ENCODE measurements around the gene PNPLA1.

Gene PNPLA1

DNA sequence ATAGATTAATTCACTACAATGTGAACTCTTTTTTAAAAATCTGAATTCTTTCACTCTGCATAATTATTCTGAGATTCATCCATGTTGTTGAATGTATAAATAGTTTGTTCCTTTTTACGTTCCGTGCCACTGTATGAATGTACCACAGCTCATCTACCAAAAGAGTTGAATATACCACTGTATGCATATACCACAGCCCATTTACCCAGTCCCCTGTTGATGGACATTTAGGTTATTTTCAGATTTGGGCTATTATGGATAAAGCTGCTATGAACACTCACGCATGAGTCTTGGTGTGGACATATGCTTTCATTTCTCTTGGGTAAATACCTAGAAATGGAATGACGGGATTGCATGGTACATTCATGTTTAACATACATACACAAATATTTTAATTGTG is 28.2 kb downstream of the PNPLA1 start:
- H3K27ac ChIP-seq (ENCODE audit: low read depth, low read length), result no peak overlapping the region
- WGBS (ENCODE audit: extremely low coverage, insufficient coverage, low lambda C conversion rate), result no CpG with 5 or more reads among the region's 4 CpGs

GRCh38 chr6:36301085-36301658 is 31.3 kb downstream of the PNPLA1 start:
- H3K27me3 ChIP-seq (ENCODE audit: insufficient read depth, low read length, poor library complexity), result no peaks in the 10 kb centered on the region
- no peak overlapping the region for H3K27ac ChIP-seq (ENCODE audit: low read depth, low read length)
- no peak overlapping the region for H3K4me2 ChIP-seq (ENCODE audit: low read length)
- no peaks in the 10 kb centered on the region for H3K36me3 ChIP-seq (ENCODE audit: control insufficient read depth, insufficient read depth, low read length)
- H3K4ac ChIP-seq (ENCODE audit: low read depth, low read length), result no peak overlapping the region
- no peak overlapping the region for H2BK15ac ChIP-seq (replicated peaks; ENCODE audit: low read depth)
- WGBS (ENCODE audit: extremely low coverage, insufficient coverage, low lambda C conversion rate), result no CpG with 5 or more reads among the region's 10 CpGs
- no peaks in the 10 kb centered on the region for H3K4me1 ChIP-seq (ENCODE audit: control insufficient read depth, low read depth, low read length)
- no peaks in the 10 kb centered on the region for H3K79me1 ChIP-seq (ENCODE audit: low read length)
- no peak overlapping the region for H2BK120ac ChIP-seq (ENCODE audit: low read depth, low read length)
- no peak overlapping the region for H4K5ac ChIP-seq (ENCODE audit: low read length)
- no peak overlapping the region for H3K18ac ChIP-seq (ENCODE audit: low read length)
- H4K8ac ChIP-seq (ENCODE audit: low read depth, low read length), result no peak overlapping the region
- H3K79me2 ChIP-seq (ENCODE audit: control insufficient read depth, insufficient read depth, low read length), result no peaks in the 10 kb centered on the region
- H3K56ac ChIP-seq (ENCODE audit: low read length), result peak overlapping the region; percentile 64
- H2AK5ac ChIP-seq (ENCODE audit: low read length), result no peak overlapping the region
- no peak overlapping the region for H3K23ac ChIP-seq (ENCODE audit: low read length)
- no peak overlapping the region for H3K4me3 ChIP-seq (ENCODE audit: low read length)
- no peak overlapping the region for H3K9ac ChIP-seq (ENCODE audit: low read length)
- H2BK5ac ChIP-seq (ENCODE audit: low read length), result no peak overlapping the region
- no peak for DNase-seq

More for the DNA sequence above, 28.2 kb downstream of the PNPLA1 start:
- Histone ChIP-seq H2BK15ac (replicated peaks; ENCODE audit: low read depth) (no peak overlapping the region), H4K8ac (ENCODE audit: low read depth, low read length) (no peak overlapping the region), H3K79me1 (ENCODE audit: low read length) (no peaks in the 10 kb centered on the region), H3K23ac (ENCODE audit: low read length) (no peak overlapping the region), H3K4me3 (ENCODE audit: low read length) (no peak overlapping the region), H2BK120ac (ENCODE audit: low read depth, low read length) (no peak overlapping the region), H3K79me2 (ENCODE audit: control insufficient read depth, insufficient read depth, low read length) (no peaks in the 10 kb centered on the region), H3K4ac (ENCODE audit: low read depth, low read length) (no peak overlapping the region), H3K4me1 (ENCODE audit: control insufficient read depth, low read depth, low read length) (no peaks in the 10 kb centered on the region), H2AK5ac (ENCODE audit: low read length) (no peak overlapping the region), H3K27me3 (ENCODE audit: insufficient read depth, low read length, poor library complexity) (no peaks in the 10 kb centered on the region), H2BK5ac (ENCODE audit: low read length) (no peak overlapping the region), H3K56ac (ENCODE audit: low read length) (no peak overlapping the region), H3K9ac (ENCODE audit: low read length) (no peak overlapping the region), H4K5ac (ENCODE audit: low read length) (no peak overlapping the region), H3K18ac (ENCODE audit: low read length) (no peak overlapping the region), H3K4me2 (ENCODE audit: low read length) (no peak overlapping the region), H3K36me3 (ENCODE audit: control insufficient read depth, insufficient read depth, low read length) (no peaks in the 10 kb centered on the region)
- DNase-seq, result no peak

DNA sequence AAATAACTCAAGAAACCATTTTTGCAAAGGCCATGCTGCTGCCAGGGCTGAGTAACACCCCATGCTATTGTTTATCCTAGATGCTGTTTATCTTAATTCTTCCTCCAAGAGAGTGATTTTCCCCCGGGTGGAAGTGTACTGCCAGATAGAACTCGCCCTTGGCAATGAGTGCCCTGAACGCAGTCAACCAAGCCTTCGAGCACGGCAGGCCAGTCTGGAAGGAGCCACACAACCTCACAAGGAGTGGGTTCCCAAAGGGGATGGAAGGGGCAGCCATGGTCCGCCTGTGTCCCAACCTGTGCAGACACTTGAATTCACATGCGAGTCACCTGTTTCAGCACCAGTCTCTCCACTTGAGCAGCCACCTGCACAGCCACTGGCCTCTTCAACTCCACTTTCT is 31.9 kb downstream of the PNPLA1 start:
- H2BK5ac ChIP-seq (ENCODE audit: low read length), result no peak overlapping the region
- no peak overlapping the region for H3K4me3 ChIP-seq (ENCODE audit: low read length)
- no peak overlapping the region for H3K18ac ChIP-seq (ENCODE audit: low read length)
- H3K4ac ChIP-seq (ENCODE audit: low read depth, low read length), result no peak overlapping the region
- H4K8ac ChIP-seq (ENCODE audit: low read depth, low read length), result no peak overlapping the region
- H3K27me3 ChIP-seq (ENCODE audit: insufficient read depth, low read length, poor library complexity), result no peaks in the 10 kb centered on the region
- no peaks in the 10 kb centered on the region for H3K79me2 ChIP-seq (ENCODE audit: control insufficient read depth, insufficient read depth, low read length)
- no peaks in the 10 kb centered on the region for H3K36me3 ChIP-seq (ENCODE audit: control insufficient read depth, insufficient read depth, low read length)
- H4K5ac ChIP-seq (ENCODE audit: low read length), result no peak overlapping the region
- DNase-seq, result no peak
- H3K9ac ChIP-seq (ENCODE audit: low read length), result no peak overlapping the region
- H3K4me2 ChIP-seq (ENCODE audit: low read length), result no peak overlapping the region
- no CpG with 5 or more reads among the region's 7 CpGs for WGBS (ENCODE audit: extremely low coverage, insufficient coverage, low lambda C conversion rate)
- H3K23ac ChIP-seq (ENCODE audit: low read length), result no peak overlapping the region
- no peak overlapping the region for H2BK120ac ChIP-seq (ENCODE audit: low read depth, low read length)
- no peak overlapping the region for H2BK15ac ChIP-seq (replicated peaks; ENCODE audit: low read depth)
- H3K27ac ChIP-seq (ENCODE audit: low read depth, low read length), result no peak overlapping the region
- H3K56ac ChIP-seq (ENCODE audit: low read length), result peak overlapping the region; percentile 64
- no peak overlapping the region for H2AK5ac ChIP-seq (ENCODE audit: low read length)
- H3K79me1 ChIP-seq (ENCODE audit: low read length), result no peaks in the 10 kb centered on the region
- no peaks in the 10 kb centered on the region for H3K4me1 ChIP-seq (ENCODE audit: control insufficient read depth, low read depth, low read length)

DNA sequence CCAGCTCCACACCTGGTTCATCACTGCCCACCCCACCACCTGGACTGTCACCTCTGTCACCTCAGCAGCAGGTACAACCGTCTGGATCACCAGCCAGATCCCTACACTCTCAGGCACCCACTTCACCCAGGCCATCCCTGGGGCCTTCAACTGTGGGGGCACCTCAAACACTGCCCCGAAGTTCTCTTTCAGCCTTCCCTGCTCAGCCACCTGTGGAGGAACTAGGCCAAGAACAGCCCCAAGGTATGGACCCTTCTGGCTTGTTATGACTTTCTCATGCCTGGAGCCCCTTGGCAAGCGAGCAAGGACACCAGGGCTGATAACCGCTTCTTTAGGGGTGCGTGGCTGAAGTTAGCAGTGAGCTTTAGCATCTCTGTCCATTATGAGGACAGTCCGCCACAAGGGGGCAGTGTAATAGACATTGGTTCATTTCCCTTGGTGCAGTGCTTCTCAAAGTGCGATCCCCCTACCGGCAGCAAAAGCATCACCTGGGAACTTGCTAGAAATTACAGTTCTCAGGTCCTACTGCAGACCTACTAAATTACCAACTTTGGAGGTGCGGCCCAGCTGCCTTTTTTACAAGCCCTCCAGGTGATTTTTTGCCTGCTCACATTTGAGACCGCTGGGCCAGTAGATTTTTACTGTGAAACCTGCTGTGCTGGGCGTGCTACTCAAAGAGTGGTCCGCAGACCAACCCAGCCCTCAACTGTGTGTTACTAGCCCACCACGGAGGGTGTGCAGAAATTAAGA is 32.5 kb downstream of the PNPLA1 start:
- H2BK5ac ChIP-seq (ENCODE audit: low read length), result no peak overlapping the region
- H3K23ac ChIP-seq (ENCODE audit: low read length), result no peak overlapping the region
- no peak overlapping the region for H4K5ac ChIP-seq (ENCODE audit: low read length)
- H3K27me3 ChIP-seq (ENCODE audit: insufficient read depth, low read length, poor library complexity), result no peaks in the 10 kb centered on the region
- no CpG with 5 or more reads among the region's 13 CpGs for WGBS (ENCODE audit: extremely low coverage, insufficient coverage, low lambda C conversion rate)
- H3K79me2 ChIP-seq (ENCODE audit: control insufficient read depth, insufficient read depth, low read length), result no peaks in the 10 kb centered on the region
- H3K4ac ChIP-seq (ENCODE audit: low read depth, low read length), result no peak overlapping the region
- DNase-seq, result peak; percentile 96
- peak overlapping the region; percentile 27 for H2AK5ac ChIP-seq (ENCODE audit: low read length)
- H3K4me2 ChIP-seq (ENCODE audit: low read length), result no peak overlapping the region
- no peak overlapping the region for H3K9ac ChIP-seq (ENCODE audit: low read length)
- no peak overlapping the region for H3K4me3 ChIP-seq (ENCODE audit: low read length)
- no peak overlapping the region for H3K56ac ChIP-seq (ENCODE audit: low read length)
- H3K36me3 ChIP-seq (ENCODE audit: control insufficient read depth, insufficient read depth, low read length), result no peaks in the 10 kb centered on the region
- H2BK15ac ChIP-seq (replicated peaks; ENCODE audit: low read depth), result no peak overlapping the region
- H3K27ac ChIP-seq (ENCODE audit: low read depth, low read length), result no peak overlapping the region
- no peak overlapping the region for H3K18ac ChIP-seq (ENCODE audit: low read length)
- H3K4me1 ChIP-seq (ENCODE audit: control insufficient read depth, low read depth, low read length), result no peaks in the 10 kb centered on the region
- no peaks in the 10 kb centered on the region for H3K79me1 ChIP-seq (ENCODE audit: low read length)
- no peak overlapping the region for H2BK120ac ChIP-seq (ENCODE audit: low read depth, low read length)
- H4K8ac ChIP-seq (ENCODE audit: low read depth, low read length), result no peak overlapping the region

DNA sequence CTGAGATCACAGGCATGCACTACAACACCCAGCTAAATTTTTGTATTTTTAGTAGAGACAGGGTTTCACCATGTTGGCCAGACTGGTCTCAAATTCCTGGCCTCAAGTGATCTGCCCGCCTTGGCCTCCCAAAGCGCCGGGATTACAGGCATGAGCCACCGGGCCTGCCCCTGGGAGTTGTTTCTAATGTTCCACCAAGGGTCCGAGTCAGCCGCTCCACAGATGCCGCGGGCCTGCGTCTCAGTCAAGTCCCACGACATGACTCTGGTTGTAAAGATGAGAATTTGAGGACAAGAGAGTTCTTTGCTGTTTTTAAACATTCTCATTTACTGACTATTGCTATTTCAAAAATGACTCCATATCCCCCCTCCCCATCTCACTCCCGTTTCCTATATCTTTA is 36.0 kb downstream of the PNPLA1 start:
- 100% methylated on average over 1 of the region's 11 CpGs for WGBS (ENCODE audit: extremely low coverage, insufficient coverage, low lambda C conversion rate)
- Histone ChIP-seq H2BK15ac (replicated peaks; ENCODE audit: low read depth) (no peak overlapping the region), H2AK5ac (ENCODE audit: low read length) (no peak overlapping the region), H3K4me3 (ENCODE audit: low read length) (no peak overlapping the region), H4K5ac (ENCODE audit: low read length) (no peak overlapping the region), H3K79me2 (ENCODE audit: control insufficient read depth, insufficient read depth, low read length) (no peaks in the 10 kb centered on the region), H3K27ac (ENCODE audit: low read depth, low read length) (no peak overlapping the region), H3K4ac (ENCODE audit: low read depth, low read length) (no peak overlapping the region), H2BK120ac (ENCODE audit: low read depth, low read length) (no peak overlapping the region), H3K27me3 (ENCODE audit: insufficient read depth, low read length, poor library complexity) (no peaks in the 10 kb centered on the region), H2BK5ac (ENCODE audit: low read length) (no peak overlapping the region), H3K36me3 (ENCODE audit: control insufficient read depth, insufficient read depth, low read length) (no peaks in the 10 kb centered on the region), H3K4me1 (ENCODE audit: control insufficient read depth, low read depth, low read length) (no peaks in the 10 kb centered on the region), H3K79me1 (ENCODE audit: low read length) (no peaks in the 10 kb centered on the region), H3K4me2 (ENCODE audit: low read length) (no peak overlapping the region), H4K8ac (ENCODE audit: low read depth, low read length) (no peak overlapping the region), H3K56ac (ENCODE audit: low read length) (no peak overlapping the region), H3K23ac (ENCODE audit: low read length) (no peak overlapping the region), H3K9ac (ENCODE audit: low read length) (no peak overlapping the region), H3K18ac (ENCODE audit: low read length) (no peak overlapping the region)
- DNase-seq, result no peak

- H2BK5ac ChIP-seq (ENCODE audit: low read length), result no peak overlapping the region
- H2BK15ac ChIP-seq (replicated peaks; ENCODE audit: low read depth), result no peak overlapping the region
- H3K4me3 ChIP-seq (ENCODE audit: low read length), result no peak overlapping the region
- H3K4me1 ChIP-seq (ENCODE audit: control insufficient read depth, low read depth, low read length), result no peaks in the 10 kb centered on the region
- no peak overlapping the region for H4K5ac ChIP-seq (ENCODE audit: low read length)
- no peak overlapping the region for H3K27ac ChIP-seq (ENCODE audit: low read depth, low read length)
- no peak overlapping the region for H3K4me2 ChIP-seq (ENCODE audit: low read length)
- no peak overlapping the region for H2AK5ac ChIP-seq (ENCODE audit: low read length)
- H3K23ac ChIP-seq (ENCODE audit: low read length), result no peak overlapping the region
- H4K8ac ChIP-seq (ENCODE audit: low read depth, low read length), result no peak overlapping the region
- WGBS (ENCODE audit: extremely low coverage, insufficient coverage, low lambda C conversion rate), result no CpG with 5 or more reads among the region's 7 CpGs
- no peak overlapping the region for H3K56ac ChIP-seq (ENCODE audit: low read length)
- no peak overlapping the region for H3K4ac ChIP-seq (ENCODE audit: low read depth, low read length)
- no peaks in the 10 kb centered on the region for H3K36me3 ChIP-seq (ENCODE audit: control insufficient read depth, insufficient read depth, low read length)
- no peak overlapping the region for H3K9ac ChIP-seq (ENCODE audit: low read length)
- no peak overlapping the region for H2BK120ac ChIP-seq (ENCODE audit: low read depth, low read length)
- DNase-seq, result no peak
- no peaks in the 10 kb centered on the region for H3K79me2 ChIP-seq (ENCODE audit: control insufficient read depth, insufficient read depth, low read length)
- H3K79me1 ChIP-seq (ENCODE audit: low read length), result no peaks in the 10 kb centered on the region
- H3K18ac ChIP-seq (ENCODE audit: low read length), result no peak overlapping the region
- H3K27me3 ChIP-seq (ENCODE audit: insufficient read depth, low read length, poor library complexity), result no peaks in the 10 kb centered on the region
Observed at GRCh38 chr6:36306375-36306774, 36.5 kb downstream of the PNPLA1 start.

Measured in mesendoderm (in vitro differentiated cells).